HUES64 (cell line): Measurements from ENCODE around the gene PDE3B.

Source experiments
- H3K27ac ChIP-seq: 2 replicates; pipeline ENCODE4 v1.7.0; 2013; ENCODE audit warnings: low read depth, low read length, inconsistent platforms
- H3K27me3 ChIP-seq: 2 replicates; pipeline ENCODE4 v1.6.1; 2013; ENCODE audit warnings: mild to moderate bottlenecking, low read length; ENCODE audit not compliant: insufficient read depth
- H3K36me3 ChIP-seq: 2 replicates; pipeline ENCODE4 v1.6.1; 2013; ENCODE audit warnings: mild to moderate bottlenecking, low read length; ENCODE audit not compliant: insufficient read depth
- H3K4me1 ChIP-seq: 2 replicates; pipeline ENCODE4 v1.6.1; 2013; ENCODE audit warnings: mild to moderate bottlenecking, low read length, moderate library complexity; ENCODE audit not compliant: insufficient read depth
- H3K4me3 ChIP-seq: 2 replicates; pipeline ENCODE4 v1.5.1; 2013; ENCODE audit warnings: mild to moderate bottlenecking, low read length, moderate library complexity
- H3K9ac ChIP-seq: 2 replicates; pipeline ENCODE4 v1.6.1; 2013; ENCODE audit warnings: mild to moderate bottlenecking, low read depth, low read length
- H3K9me3 ChIP-seq: 2 replicates; pipeline ENCODE4 v1.6.1; 2013; ENCODE audit warnings: low read depth, low read length; ENCODE audit not compliant: insufficient read depth
- WGBS: fragments of 150-250, 120-280 bp; methylation state at CpG from one replicate; pipeline ENCODE4 v1.1.7; 2013; ENCODE audit warnings: missing lambda C conversion rate; 5-methylcytosine and 5-hydroxymethylcytosine counted together

Gene PDE3B

GRCh38 chr11:14642453-14642852, 1.2 kb upstream of the PDE3B start:
- Histone ChIP-seq H3K4me3 (peak overlapping the region; percentile 80; the same call in 1 of the 2 replicates), H3K9ac (no peak overlapping the region), H3K36me3 (no peaks in the 10 kb centered on the region), H3K4me1 (peaks cover 18% of the 10 kb centered on the region; the same call in 1 of the 2 replicates), H3K27ac (no peak overlapping the region), H3K27me3 (peaks cover 44% of the 10 kb centered on the region), H3K9me3 (no peaks in the 10 kb centered on the region)
- 87% methylated on average over 5 of the region's 5 CpGs for WGBS

DNA sequence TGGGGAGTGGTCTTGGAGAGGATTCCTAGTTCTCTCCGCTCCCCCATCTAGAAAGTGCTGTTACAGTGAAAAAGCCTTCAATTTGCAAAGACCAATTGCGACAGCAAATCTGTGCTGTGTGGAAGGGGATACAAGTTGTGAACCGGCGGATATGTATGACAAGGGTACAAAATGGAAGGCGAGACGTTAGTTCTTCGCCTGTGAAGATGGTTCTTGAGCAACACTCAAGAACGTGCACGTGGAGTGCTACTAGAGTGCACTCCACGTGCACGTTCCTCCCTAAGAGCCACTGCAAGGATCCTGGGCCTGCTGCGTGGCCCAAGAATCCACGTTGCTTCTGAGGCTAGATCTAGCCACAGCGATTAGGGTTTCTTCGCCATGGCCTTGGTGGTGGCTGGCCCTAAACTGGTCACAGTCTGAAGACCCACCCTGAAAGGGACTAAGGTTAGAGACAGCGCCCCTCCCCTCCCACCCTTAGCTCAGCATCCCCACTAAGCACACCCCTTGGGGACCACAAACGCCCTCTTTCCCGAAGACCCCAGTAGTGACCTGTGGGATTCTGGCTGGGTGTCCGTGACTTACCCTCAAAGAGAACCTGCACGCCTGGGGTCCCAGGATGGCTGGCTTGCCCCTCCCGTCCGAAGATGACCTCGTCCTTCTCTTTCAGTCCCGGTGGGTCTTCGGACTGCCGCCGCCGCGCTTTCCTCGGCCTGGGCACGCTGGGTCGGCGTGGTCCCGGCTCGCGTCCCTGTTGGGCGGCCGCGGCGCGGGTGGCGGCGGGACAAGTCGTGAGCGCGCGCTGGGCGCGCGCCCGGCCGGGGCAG, 519 bp upstream of the PDE3B start:
- Histone ChIP-seq H3K36me3 (no peaks in the 10 kb centered on the region), H3K27ac (no peak overlapping the region), H3K9ac (peak overlapping the region; percentile 84), H3K4me3 (peak overlapping the region; percentile 80), H3K27me3 (peaks cover 44% of the 10 kb centered on the region), H3K9me3 (no peaks in the 10 kb centered on the region), H3K4me1 (peaks cover 18% of the 10 kb centered on the region; the same call in 1 of the 2 replicates)
- 29% methylated on average over 52 of the region's 52 CpGs for WGBS

DNA sequence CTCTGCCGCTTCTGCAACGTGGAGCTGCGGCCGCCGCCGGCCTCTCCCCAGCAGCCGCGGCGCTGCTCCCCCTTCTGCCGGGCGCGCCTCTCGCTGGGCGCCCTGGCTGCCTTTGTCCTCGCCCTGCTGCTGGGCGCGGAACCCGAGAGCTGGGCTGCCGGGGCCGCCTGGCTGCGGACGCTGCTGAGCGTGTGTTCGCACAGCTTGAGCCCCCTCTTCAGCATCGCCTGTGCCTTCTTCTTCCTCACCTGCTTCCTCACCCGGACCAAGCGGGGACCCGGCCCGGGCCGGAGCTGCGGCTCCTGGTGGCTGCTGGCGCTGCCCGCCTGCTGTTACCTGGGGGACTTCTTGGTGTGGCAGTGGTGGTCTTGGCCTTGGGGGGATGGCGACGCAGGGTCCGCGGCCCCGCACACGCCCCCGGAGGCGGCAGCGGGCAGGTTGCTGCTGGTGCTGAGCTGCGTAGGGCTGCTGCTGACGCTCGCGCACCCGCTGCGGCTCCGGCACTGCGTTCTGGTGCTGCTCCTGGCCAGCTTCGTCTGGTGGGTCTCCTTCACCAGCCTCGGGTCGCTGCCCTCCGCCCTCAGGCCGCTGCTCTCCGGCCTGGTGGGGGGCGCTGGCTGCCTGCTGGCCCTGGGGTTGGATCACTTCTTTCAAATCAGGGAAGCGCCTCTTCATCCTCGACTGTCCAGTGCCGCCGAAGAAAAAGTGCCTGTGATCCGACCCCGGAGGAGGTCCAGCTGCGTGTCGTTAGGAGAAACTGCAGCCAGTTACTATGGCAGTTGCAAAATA, 816 bp downstream of the PDE3B start:
- no peaks in the 10 kb centered on the region for H3K9me3 ChIP-seq
- H3K27ac ChIP-seq: peak overlapping the region; percentile 54
- peaks cover 44% of the 10 kb centered on the region for H3K27me3 ChIP-seq
- under 1% methylated on average over 65 of the region's 65 CpGs for WGBS
- peak overlapping the region; percentile 84 for H3K9ac ChIP-seq
- H3K4me1 ChIP-seq: peaks cover 18% of the 10 kb centered on the region; the same call in 1 of the 2 replicates
- H3K4me3 ChIP-seq: peak overlapping the region; percentile 80
- H3K36me3 ChIP-seq: no peaks in the 10 kb centered on the region

DNA sequence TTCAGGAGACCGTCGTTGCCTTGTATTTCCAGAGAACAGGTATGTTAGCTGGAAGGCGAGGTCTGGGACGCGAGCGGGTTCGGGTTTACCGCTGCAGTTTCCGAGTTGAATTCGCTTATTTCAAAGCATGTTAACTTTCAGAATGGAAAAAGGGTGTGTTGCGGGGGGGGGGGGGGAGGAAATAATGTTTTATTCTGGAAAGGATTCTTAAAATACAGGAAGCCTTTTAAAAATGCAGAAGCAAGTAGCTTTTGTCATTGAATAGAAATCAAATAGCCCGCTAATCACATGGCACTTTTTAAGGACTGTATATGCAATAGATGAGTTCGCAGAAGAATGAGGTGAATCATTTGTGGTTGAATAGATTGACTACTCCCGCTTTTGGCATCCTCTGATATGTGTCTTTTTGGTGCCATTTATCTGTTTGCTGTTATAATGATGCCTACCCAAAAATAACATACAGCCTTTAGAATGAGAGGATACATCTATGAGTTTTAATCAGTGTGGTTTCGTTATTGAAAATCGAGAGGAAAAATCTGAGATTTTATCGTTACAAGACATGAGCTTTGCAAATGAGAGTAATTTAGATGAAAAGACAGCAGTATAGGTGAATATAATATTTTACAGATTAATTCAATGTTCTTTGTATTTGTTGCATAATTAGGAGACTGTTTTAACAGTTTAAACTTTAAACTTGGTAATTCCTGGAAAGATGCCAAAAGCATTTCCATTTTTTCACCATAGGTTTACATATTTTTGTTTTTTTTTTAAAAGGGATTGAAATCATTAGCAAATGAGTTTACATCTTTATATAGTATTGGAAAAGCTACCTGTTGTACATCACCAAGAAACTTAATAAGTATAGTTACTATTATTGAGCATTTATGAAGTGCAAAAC, 1.7 kb downstream of the PDE3B start:
- peak overlapping the region; percentile 84 for H3K9ac ChIP-seq
- H3K4me3 ChIP-seq: peak overlapping the region; percentile 80
- H3K36me3 ChIP-seq: no peaks in the 10 kb centered on the region
- 3% methylated on average over 17 of the region's 17 CpGs for WGBS
- H3K9me3 ChIP-seq: no peaks in the 10 kb centered on the region
- peaks cover 44% of the 10 kb centered on the region for H3K27me3 ChIP-seq
- H3K4me1 ChIP-seq: peaks cover 18% of the 10 kb centered on the region; the same call in 1 of the 2 replicates
- no peak overlapping the region for H3K27ac ChIP-seq

GRCh38 chr11:14645985-14646900, 2.6 kb downstream of the PDE3B start:
- WGBS: 79% methylated on average over 5 of the region's 6 CpGs
- Histone ChIP-seq H3K9ac (no peak overlapping the region), H3K4me3 (peak overlapping the region; percentile 80), H3K27ac (no peak overlapping the region), H3K36me3 (no peaks in the 10 kb centered on the region), H3K4me1 (peaks cover 18% of the 10 kb centered on the region; the same call in 1 of the 2 replicates), H3K9me3 (no peaks in the 10 kb centered on the region), H3K27me3 (peaks cover 44% of the 10 kb centered on the region)

DNA sequence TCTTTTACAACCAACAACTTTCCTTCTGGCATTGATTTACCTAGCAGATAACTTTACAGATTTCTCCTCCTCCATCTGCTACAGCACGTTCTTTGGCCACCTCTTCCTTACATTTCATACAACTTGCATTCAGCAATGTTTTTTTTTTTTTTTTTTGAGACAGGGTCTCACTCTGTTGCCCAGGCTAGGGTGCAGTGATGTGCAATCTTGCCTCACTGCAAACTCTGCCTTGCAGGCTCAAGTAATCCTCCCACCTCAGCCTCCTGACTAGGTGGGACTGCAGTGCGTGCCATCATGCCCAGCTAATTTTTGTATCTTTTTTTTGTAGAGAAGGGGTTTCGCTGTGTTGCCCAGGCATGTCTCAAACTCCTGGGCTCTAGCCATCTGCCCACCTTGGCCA, 6.5 kb downstream of the PDE3B start:
- Histone ChIP-seq H3K9me3 (no peaks in the 10 kb centered on the region), H3K27me3 (peaks cover 21% of the 10 kb centered on the region), H3K4me1 (peaks cover 18% of the 10 kb centered on the region; the same call in 1 of the 2 replicates), H3K36me3 (no peaks in the 10 kb centered on the region), H3K9ac (no peak overlapping the region), H3K4me3 (no peak overlapping the region), H3K27ac (no peak overlapping the region)
- WGBS: 91% methylated on average over 3 of the region's 3 CpGs

- Histone ChIP-seq H3K9ac (no peak overlapping the region), H3K4me1 (no peaks in the 10 kb centered on the region), H3K27me3 (no peaks in the 10 kb centered on the region), H3K4me3 (no peak overlapping the region), H3K27ac (no peak overlapping the region), H3K9me3 (no peaks in the 10 kb centered on the region), H3K36me3 (no peaks in the 10 kb centered on the region)
- 95% methylated on average over 3 of the region's 3 CpGs for WGBS
Measured at GRCh38 chr11:14653090-14653489, 9.5 kb downstream of the PDE3B start.

DNA sequence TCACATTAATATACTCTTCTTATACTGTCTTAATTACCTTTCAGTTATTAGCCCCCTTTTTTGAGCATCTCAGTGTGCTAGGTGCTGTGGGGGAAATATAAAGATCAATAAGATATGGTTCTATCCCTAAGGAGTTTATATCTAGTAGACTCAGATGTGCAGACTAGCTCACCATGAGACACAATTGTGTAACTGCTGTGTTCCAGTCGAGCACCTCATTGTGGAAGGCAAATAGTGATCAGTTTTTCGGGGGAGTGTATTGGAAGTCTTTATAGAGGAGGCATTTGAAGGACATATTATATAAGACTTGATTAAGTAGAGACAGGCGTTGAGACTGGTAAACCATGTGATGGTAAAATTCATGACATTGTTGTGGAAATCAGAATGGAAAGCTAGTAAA, 11.8 kb downstream of the PDE3B start:
- Histone ChIP-seq H3K36me3 (0 out of 2 replicates have a peak, but pooled peaks cover under 1% of the 10 kb centered on the region), H3K27me3 (no peaks in the 10 kb centered on the region), H3K4me1 (no peaks in the 10 kb centered on the region), H3K9me3 (no peaks in the 10 kb centered on the region), H3K27ac (no peak overlapping the region), H3K4me3 (no peak overlapping the region), H3K9ac (no peak overlapping the region)
- WGBS: 89% methylated on average over 3 of the region's 3 CpGs

DNA sequence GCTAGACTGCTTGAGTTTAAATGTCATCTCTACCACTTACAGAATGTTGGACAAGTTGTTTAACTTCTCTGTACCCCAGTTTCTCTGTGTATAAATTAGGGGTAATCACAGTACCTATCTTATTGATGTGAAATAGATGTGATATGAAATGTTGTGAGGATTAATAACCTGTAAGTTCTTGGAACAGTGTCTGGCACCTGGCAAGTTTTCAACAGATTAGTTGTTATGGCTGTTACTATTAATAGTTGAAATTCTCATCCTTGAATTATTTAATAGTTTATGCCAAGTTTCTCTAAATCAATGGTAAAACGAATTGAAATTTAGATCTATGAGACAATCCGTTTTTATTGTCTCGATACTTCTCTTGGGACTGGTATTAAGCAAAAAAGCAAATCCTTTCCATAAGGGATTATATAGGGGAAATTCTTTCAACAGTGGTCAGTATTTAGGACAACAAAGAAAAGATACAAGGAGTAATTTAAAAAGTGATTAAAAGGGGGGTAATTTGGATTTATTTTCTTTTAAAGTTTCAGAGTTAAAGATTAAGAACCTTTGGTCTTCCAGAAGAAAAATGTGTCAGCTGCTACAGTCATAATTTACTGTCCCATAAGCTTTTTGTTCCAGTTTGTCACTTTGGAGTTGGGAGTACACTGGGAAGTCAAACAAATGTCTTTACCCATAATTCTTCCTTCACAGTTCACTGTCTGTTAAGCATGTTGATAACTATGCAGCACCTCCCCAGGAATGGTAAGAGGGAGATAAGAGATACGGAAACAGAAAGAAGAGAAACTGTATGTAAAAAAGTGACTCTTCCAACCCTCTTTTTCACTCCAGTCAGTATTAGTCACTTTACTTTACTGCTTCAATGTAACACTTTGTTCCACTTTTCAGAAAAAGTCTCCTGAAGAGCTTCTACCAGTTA, 13.2 kb downstream of the PDE3B start:
- H3K9ac ChIP-seq: no peak overlapping the region
- no peaks in the 10 kb centered on the region for H3K4me1 ChIP-seq
- no peaks in the 10 kb centered on the region for H3K27me3 ChIP-seq
- H3K9me3 ChIP-seq: peaks cover 7% of the 10 kb centered on the region
- WGBS: 96% methylated on average over 3 of the region's 4 CpGs
- no peak overlapping the region for H3K27ac ChIP-seq
- 0 out of 2 replicates have a peak, but pooled peaks cover 7% of the 10 kb centered on the region for H3K36me3 ChIP-seq
- H3K4me3 ChIP-seq: no peak overlapping the region
